C1 segment of cervical spinal cord (tissue), 14 donors: ENCODE data around the gene MTX1.

Experiments
- DNase-seq, 14 donors: peaks; one replicate each; lab custom pipeline; 2025; lab: John Stamatoyannopoulos, UW

Gene MTX1

DNA sequence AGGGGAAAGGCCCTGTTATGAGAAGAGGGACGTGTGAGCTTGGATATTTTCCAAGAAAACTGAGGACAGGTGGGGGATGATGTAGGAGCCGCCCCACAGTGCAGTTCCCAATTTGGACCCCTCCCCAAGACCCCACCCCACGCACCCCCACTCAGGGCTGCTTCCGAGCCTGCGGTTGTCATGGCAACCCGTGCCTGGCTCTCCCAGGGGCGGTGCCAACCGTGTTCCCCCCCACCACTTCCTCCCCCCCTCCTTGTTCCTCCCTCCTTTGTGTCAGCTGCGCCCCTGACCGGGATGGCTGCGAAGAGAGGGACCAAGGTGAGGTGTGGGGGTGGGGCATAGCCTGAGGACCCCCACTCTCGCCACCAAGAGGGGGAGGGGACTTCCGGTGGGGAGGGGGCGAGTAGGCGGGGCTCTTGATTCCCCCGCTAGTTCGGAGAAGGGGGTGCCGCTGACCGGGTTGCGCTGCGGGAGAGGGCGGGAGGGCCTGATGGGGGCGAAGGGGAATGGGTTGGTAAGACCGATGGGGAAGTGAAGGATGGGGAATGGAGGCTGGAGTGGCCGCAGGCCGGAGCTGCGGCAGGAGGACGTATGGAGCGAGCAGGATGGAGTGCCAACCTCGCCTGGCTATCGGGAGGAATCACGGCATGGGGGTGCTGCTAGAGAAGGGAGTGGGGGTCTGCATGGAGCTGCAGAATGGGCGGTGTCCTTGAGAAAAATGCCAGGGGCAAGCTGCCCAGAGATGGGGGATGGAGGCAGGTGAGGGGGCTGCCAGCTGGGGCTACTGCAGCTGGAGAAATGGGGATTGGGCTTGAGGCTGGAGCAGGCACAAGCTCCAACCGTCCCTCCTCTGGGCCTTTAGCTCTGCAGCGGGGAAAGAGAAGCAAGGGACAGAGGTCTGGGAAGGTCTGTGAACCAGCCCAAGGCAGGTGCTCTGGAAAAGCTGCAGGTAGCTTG lies 33.9 kb upstream of the MTX1 start:
- DNase-seq: peak in 5 of 14 donors; percentile 26 to 70 (median 46)

DNA sequence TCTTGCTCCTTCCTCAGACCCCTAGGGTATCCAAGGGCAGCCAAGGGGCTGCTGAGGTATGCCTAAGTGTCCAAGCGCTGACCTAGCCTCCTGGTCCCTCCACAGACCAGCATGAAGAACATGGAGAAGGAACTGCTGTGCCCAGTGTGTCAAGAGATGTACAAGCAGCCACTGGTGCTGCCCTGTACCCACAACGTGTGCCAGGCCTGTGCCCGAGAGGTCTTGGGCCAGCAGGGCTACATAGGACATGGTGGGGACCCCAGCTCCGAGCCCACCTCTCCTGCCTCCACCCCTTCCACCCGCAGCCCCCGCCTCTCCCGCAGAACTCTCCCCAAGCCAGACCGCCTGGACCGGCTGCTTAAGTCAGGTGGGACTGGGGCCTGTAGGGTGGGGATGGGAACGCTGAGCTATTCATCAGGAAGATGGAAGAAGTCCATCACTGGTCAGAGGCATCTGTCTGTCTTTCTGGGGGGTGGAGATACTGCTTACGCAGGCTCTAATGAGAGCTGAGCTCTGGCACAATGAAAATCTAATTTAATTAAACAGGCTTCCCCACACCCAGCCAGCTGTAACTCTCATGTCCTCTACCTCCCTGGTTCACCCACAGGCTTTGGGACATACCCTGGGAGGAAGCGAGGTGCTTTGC lies 33.1 kb upstream of the MTX1 start:
- DNase-seq: peak in 1 of 14 donors; percentile 27

DNA sequence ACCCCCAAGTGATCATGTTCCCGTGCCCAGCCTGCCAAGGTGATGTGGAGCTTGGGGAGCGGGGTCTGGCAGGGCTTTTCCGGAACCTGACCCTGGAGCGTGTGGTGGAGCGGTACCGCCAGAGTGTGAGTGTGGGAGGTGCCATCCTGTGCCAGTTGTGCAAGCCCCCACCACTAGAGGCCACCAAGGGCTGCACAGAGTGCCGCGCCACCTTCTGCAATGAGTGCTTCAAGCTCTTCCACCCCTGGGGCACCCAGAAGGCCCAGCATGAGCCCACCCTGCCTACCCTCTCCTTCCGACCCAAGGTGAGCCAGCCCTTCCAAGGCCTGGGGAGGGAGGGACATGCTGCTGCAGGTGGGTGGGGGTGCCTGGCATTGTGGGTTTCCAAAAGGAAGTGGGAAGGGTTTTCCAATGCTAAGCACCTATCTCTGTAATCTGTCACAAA lies 32.5 kb upstream of the MTX1 start:
- no peak for DNase-seq

DNA sequence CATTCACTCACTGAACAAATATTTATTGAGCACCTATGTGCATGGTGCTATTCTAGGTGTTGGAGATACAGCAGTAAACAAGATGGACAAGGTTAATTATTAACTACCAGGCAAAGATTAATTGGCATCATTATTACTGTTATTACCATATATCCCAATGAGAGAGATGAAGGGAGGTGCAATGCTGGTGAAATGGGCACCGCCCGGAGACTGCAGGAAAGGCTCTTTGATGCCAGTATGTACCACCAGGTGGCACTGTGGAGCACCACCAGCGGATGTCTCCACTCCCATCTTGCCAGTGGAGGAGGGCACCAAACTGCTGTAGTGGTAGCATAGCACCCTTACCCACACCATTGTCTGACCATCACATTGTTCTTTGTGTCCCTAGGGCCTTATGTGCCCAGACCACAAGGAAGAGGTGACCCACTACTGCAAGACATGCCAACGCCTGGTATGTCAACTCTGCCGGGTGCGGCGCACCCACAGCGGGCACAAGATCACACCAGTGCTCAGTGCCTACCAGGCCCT lies 31.9 kb upstream of the MTX1 start:
- peak in 11 of 14 donors; percentile 30 to 77 (median 64) for DNase-seq

DNA sequence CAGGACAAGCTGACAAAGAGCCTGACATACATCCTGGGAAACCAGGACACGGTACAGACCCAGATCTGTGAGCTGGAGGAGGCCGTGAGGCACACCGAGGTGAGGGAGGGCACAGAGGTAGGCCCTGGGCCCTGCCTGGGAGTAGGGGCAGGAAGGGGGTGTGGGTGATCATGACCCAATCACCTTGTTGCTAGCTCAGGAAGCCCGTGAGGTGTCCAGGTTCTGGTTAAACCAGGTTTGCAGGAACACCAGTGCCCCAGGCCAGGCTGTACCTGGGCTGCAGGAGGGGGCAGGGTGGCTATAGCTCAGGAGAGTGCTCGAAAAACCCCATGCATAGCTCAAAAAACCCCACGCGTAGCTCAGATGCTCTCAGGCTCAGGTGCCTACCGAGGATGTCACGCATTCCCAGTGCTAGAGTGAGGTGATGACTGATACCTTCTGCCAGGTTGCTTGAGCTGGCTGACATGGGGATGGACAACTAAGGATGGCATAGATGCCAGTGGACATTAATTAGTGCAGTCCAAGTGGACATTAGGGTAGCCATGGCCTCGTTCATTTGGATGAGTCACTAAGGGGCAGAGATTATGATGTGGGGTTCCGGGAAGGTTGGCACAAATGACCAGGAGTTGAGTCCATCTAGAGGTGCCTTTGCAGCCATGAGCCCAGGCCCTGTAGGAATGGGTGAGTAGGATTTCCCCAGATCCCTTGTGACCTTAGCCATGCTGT lies 31.1 kb upstream of the MTX1 start:
- DNase-seq: no peak

DNA sequence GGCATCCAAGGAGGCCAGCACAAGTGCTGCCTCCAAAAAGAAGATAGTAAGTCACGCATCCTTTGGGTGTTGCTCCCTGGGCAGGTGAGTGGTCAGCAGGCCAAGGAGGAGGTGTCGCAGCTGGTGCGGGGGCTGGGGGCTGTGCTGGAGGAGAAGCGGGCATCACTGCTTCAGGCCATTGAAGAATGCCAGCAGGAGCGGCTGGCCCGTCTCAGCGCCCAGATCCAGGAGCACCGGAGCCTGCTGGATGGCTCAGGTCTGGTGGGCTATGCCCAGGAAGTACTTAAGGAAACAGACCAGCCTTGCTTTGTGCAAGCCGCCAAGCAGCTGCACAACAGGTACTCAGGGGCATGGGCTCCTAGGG lies 30.6 kb upstream of the MTX1 start:
- no peak for DNase-seq

DNA sequence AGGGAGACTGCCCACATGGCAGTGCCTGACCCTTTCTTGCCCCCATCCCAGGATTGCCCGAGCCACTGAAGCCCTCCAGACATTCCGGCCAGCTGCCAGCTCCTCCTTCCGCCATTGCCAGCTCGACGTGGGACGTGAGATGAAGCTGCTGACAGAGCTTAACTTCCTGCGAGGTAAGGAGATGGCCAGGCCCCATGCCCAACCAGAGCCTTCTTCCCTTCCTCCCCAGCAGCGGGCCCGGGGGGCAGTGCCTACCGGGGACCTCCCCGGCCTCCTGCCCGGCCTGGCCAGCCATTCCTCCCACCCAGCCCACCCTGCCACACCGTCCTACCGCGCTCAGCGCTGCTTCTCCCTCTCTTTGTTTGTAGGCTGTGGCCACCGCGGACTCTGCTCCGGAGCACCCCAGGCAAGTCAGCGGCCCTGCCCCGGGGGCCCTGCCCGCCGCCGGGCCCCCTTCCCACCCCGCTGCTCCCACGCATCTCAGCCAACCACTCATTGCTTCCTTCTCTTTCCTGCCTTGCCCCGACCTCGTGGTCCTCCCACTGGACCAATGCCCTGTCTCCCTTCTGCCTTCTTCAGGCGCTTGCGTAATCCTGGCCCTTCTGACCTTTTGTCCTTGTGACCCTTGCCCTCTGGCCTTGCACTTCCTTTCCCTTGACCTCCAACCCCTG lies 29.9 kb upstream of the MTX1 start:
- no peak for DNase-seq

DNA sequence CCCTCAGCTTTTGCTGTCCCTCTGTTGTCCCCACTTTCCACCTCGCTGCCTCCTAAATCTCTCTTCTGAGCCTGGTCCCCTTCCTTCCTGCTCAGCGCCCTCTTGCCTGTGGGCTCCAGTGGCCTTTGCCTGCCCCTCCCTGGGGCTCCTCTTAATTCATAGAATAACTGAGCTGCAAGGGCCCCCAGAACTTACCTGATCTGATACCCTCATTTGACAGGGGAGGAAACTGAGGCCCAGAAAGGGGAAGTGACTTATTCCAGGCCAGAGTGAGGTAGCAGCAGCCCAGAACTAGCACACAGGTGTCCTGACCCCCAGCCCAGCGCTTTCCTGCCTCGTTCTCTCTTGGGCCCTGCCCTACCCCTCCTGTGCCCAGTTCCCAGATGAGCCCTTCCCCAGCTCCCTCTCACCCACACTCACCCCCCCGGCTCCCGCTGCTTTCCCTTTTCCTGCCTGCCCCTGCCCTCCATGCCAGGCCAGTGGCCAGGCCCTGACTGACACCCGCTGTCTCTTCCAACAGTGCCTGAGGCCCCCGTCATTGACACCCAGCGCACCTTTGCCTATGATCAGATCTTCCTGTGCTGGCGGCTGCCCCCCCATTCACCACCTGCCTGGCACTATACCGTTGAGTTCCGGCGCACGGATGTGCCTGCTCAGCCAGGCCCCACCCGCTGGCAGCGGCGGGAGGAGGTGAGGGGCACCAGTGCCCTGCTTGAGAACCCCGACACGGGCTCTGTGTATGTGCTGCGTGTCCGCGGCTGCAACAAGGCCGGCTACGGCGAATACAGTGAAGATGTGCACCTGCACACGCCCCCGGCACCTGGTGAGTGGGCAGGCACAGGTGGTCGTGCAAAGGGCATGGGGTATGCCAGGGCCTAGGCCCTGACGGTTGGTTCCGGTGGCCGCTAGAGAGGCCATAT lies 29.1 kb upstream of the MTX1 start:
- no peak for DNase-seq

- DNase-seq: no peak
Measured at GRCh38 chr1:155181371-155182051, 27.0 kb upstream of the MTX1 start.

- DNase-seq: no peak
Measured at GRCh38 chr1:155182052-155182550, 26.4 kb upstream of the MTX1 start.

GRCh38 chr1:155183775-155184221 lies 24.7 kb upstream of the MTX1 start:
- DNase-seq: no peak

DNA sequence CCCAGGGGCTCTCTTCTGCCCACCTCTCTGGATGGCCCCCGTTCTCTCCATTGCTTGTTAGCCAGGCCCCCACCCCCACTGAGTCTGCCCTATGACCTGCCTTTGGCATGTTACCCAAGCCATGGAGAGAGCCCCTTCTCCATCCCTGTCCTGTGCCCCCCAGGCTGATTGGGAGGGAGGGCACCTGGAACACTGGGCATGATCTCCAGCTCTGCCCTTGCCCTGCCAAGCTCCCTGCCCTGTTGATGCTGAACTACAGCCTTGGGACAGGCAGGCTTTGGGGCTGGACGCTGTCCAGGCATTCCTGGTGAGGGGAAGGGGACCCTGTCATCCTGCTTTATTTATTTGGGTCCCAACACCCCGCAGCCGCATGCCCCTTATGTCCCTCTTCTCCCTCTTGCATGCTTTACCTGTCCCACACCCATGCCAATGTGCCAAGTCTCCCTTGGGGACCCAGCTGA lies 24.1 kb upstream of the MTX1 start:
- no peak for DNase-seq

DNA sequence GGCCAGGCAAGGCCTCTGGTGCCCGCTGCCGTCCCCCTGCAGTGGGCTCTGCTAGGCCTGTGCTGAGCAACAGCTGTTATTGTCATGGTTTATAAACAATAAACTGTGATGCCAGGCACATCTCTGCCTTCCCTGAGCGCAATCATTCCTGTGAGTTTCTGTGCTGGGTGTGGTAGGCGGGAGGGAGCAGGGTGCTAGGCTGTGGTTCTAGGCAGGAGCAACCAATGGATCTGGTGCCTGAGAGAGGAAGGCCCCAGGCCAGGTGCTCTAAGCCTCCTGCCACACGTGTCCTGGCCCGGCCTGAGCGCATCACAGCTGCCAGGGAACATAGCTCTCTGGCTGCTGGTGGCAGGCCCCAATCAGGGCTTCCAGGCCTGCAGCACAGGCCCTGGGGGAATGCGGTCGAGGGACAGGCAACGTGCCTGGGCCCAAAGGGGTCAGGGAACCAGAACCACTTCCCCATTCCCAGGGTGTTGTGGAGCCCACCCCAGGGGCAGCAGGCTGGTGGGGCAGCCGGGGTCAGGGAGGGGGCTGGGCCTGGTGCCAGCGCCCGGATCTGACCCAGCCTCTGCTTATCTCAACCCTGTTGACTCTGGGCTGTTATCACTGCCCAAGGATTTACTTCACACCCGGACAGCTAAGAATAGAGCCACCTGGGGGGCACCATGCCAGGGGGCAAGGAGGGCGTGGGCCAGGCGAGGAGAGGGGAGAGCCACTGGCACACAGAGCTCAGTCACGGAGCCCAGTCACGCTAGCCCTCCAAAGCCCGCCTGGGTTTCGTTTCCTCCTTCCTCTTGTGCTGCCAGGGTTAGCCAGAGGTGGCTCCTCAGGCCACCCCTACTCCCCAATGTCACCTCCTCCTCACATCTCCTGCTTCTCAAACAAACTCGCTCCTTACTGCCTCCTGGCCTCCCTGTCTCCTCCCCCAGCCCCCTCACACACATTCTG lies 23.4 kb upstream of the MTX1 start:
- peak in 1 of 14 donors; percentile 43 for DNase-seq

DNA sequence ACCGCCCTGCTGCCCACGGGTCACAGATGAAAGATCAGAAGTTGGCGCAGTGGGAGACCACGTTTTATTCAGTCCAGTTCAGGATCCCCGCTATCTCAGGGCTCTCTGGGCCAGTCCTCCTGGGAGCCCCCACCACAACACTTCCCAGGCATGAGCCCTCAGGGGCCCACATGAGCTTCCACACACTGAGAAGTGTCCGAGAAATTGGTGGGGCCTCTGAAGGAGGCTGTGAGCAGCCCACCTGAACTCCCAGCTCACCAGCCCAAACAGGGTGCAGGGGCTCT lies 22.8 kb upstream of the MTX1 start:
- no peak for DNase-seq

GRCh38 chr1:155186067-155186793 lies 22.3 kb upstream of the MTX1 start:
- no peak for DNase-seq

DNA sequence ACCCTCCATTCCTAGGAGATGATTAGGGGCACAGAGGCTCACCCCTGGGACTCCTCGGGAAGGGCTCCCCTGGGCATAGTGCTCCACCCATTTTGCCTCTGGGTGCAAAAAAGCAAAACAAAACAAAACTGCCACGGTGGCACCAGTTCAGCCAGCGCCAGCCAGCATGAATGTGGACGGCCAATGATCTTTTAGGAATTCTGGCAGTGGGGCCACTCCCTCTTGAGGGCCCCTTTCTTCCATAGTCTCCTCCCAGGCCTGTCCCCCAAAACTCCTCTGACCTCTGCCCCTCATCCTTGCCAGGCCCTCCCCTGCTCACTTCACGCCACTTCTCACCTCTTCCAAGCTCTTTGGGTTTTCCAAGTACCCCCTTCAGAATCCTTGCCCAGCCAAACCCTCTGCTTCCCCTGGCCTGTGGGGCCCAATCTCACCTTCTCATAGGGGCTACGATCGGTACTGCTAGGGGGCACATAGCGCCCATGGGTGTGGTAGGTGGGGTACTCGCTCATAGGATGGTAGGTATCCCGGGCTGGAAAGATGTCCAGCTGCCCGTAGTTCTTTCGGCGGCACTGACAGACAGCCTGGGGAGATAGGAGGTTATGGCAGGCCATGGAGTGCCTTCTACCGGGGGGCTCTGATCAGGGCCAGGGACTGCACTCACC lies 21.6 kb upstream of the MTX1 start:
- no peak for DNase-seq

GRCh38 chr1:155187456-155187891 lies 21.0 kb upstream of the MTX1 start:
- DNase-seq: no peak
